ENCODE measurements around the gene KCTD8. TPM values are rescaled to one million over a fixed set of nuclear protein-coding genes. Genes with fewer than 3 reads are reported as not detected.

Gene KCTD8
- total RNA-seq, 3 donors from 2014 or later (not counting 1 experiment from before 2014, with no cell fraction given): not detected

GRCh38 chr4:44421330-44422065, 27.1 kb downstream of the KCTD8 start:
- Histone ChIP-seq H3K9me3 (ENCODE audit: control insufficient read depth, insufficient read depth, low read length) (no peaks in the 10 kb centered on the region), H3K36me3 (ENCODE audit: control insufficient read depth, insufficient read depth, low read length) (no peaks in the 10 kb centered on the region), H3K4me3 (ENCODE audit: low read length) (no peak overlapping the region), H3K4me1 (ENCODE audit: control insufficient read depth, insufficient read depth, low read length) (no peaks in the 10 kb centered on the region), H3K27ac (ENCODE audit: low read length) (no peak overlapping the region), H3K27me3 (ENCODE audit: control insufficient read depth, insufficient read depth, low read length) (no peaks in the 10 kb centered on the region)
- intact Hi-C loops (cut with micrococcal nuclease): no loop called here
- no peak overlapping the region for H3K27ac Mint-ChIP-seq
- no peaks in the 10 kb centered on the region for H3K4me1 Mint-ChIP-seq
- no peak for DNase-seq
- ATAC-seq: no peak
- 100% methylated on average over 1 of the region's 2 CpGs for WGBS (ENCODE audit: insufficient coverage)
- no peaks in the 10 kb centered on the region for H3K36me3 Mint-ChIP-seq
- TF ChIP-seq, protein P1, sequence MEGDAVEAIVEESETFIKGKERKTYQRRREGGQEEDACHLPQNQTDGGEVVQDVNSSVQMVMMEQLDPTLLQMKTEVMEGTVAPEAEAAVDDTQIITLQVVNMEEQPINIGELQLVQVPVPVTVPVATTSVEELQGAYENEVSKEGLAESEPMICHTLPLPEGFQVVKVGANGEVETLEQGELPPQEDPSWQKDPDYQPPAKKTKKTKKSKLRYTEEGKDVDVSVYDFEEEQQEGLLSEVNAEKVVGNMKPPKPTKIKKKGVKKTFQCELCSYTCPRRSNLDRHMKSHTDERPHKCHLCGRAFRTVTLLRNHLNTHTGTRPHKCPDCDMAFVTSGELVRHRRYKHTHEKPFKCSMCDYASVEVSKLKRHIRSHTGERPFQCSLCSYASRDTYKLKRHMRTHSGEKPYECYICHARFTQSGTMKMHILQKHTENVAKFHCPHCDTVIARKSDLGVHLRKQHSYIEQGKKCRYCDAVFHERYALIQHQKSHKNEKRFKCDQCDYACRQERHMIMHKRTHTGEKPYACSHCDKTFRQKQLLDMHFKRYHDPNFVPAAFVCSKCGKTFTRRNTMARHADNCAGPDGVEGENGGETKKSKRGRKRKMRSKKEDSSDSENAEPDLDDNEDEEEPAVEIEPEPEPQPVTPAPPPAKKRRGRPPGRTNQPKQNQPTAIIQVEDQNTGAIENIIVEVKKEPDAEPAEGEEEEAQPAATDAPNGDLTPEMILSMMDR (IDR thresholded peaks at IDR 0.05): no peak
- peaks cover 4 to 5% of the 10 kb centered on the region in 2 donors for H3K9me3 Mint-ChIP-seq
- H3K4me3 Mint-ChIP-seq: no peak overlapping the region
- H3K27me3 Mint-ChIP-seq (ENCODE audit: low read depth in 2 of 2): no peaks in the 10 kb centered on the region

DNA sequence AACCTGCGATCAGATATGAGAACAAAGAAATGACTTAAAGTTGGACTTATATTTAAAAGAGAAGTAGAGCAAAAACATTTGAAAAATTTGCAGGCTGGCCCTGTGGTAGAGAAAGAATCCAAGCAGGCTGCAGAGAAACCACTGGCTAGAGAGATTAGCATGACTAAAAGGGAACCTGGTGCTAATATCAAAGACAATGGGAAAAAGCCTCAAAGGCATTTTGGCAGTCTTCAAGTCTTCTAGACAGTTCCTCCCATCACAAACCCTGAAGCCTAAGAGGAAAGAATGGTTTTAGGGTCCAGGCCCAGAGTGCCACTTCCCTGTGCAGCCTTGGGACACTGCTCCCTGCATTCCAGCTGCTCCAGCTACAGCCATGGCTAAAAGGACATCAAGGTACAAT, 33.4 kb downstream of the KCTD8 start:
- Histone ChIP-seq H3K4me1 (ENCODE audit: control insufficient read depth, insufficient read depth, low read length) (no peaks in the 10 kb centered on the region), H3K36me3 (ENCODE audit: control insufficient read depth, insufficient read depth, low read length) (no peaks in the 10 kb centered on the region), H3K27me3 (ENCODE audit: control insufficient read depth, insufficient read depth, low read length) (no peaks in the 10 kb centered on the region), H3K9me3 (ENCODE audit: control insufficient read depth, insufficient read depth, low read length) (no peaks in the 10 kb centered on the region), H3K27ac (ENCODE audit: low read length) (no peak overlapping the region), H3K4me3 (ENCODE audit: low read length) (no peak overlapping the region)
- intact Hi-C loops (cut with micrococcal nuclease): no loop called here
- Mint-ChIP-seq H3K4me3 (no peak overlapping the region), H3K4me1 (no peaks in the 10 kb centered on the region), H3K36me3 (no peaks in the 10 kb centered on the region), H3K27me3 (ENCODE audit: low read depth in 2 of 2) (no peaks in the 10 kb centered on the region), H3K27ac (no peak overlapping the region), H3K9me3 (peaks cover 8 to 12% of the 10 kb centered on the region in 2 donors)
- no peak for DNase-seq
- TF ChIP-seq, protein P1 (IDR thresholded peaks at IDR 0.05): no peak
- ATAC-seq: no peak
- WGBS (ENCODE audit: insufficient coverage): 92% methylated on average over 1 of the region's 1 CpG

- Histone ChIP-seq H3K4me3 (ENCODE audit: low read length) (no peak overlapping the region), H3K36me3 (ENCODE audit: control insufficient read depth, insufficient read depth, low read length) (no peaks in the 10 kb centered on the region), H3K27me3 (ENCODE audit: control insufficient read depth, insufficient read depth, low read length) (no peaks in the 10 kb centered on the region), H3K4me1 (ENCODE audit: control insufficient read depth, insufficient read depth, low read length) (no peaks in the 10 kb centered on the region), H3K9me3 (ENCODE audit: control insufficient read depth, insufficient read depth, low read length) (peaks cover 3% of the 10 kb centered on the region), H3K27ac (ENCODE audit: low read length) (no peak overlapping the region)
- no peak for DNase-seq
- intact Hi-C loops (cut with micrococcal nuclease): no loop called here
- TF ChIP-seq, protein P1 (IDR thresholded peaks at IDR 0.05): no peak
- Mint-ChIP-seq H3K4me3 (no peak overlapping the region), H3K36me3 (no peaks in the 10 kb centered on the region), H3K4me1 (no peaks in the 10 kb centered on the region), H3K9me3 (peaks cover 8 to 9% of the 10 kb centered on the region in 2 donors), H3K27me3 (ENCODE audit: low read depth in 2 of 2) (no peaks in the 10 kb centered on the region), H3K27ac (no peak overlapping the region)
- no peak for ATAC-seq
- 86% methylated on average over 3 of the region's 3 CpGs for WGBS (ENCODE audit: insufficient coverage)
Observed at GRCh38 chr4:44368413-44369167, 80.0 kb downstream of the KCTD8 start.
